Measurements from ENCODE around the gene CD109. TPM values are rescaled to one million over a fixed set of nuclear protein-coding genes. Genes with fewer than 3 reads are reported as not detected.
A peak's percentile ranks its signal among the peaks of the same experiment; 100 is the strongest.

CD109 gene
- total and polyA plus RNA-seq, 2 of the 4 experiments (the other 2 are of a cell fraction), result 3.6 to 5.0 TPM

GRCh38 chr6:73743556-73743955 lies 47.6 kb downstream of the CD109 start:
- Histone ChIP-seq H3K9me1 (ENCODE audit: insufficient read depth, low read length) (no peaks in the 10 kb centered on the region), H3K14ac (replicated peaks; ENCODE audit: low read depth, low read length) (no peak overlapping the region), H3K4me1 (ENCODE audit: control insufficient read depth, insufficient read depth, low read length) (peaks cover 4% of the 10 kb centered on the region), H4K5ac (ENCODE audit: low read depth, low read length) (no peak overlapping the region), H2AFZ (replicated peaks; ENCODE audit: low read length, poor library complexity) (no peak overlapping the region), H3K27me3 (ENCODE audit: control insufficient read depth, insufficient read depth, low read length) (no peaks in the 10 kb centered on the region), H4K20me1 (ENCODE audit: insufficient read depth, low read length) (no peaks in the 10 kb centered on the region), H3K4me2 (ENCODE audit: low read depth, low read length) (no peak overlapping the region; the same call in 1 of the 2 replicates), H3K23ac (ENCODE audit: low read depth, low read length) (no peak overlapping the region), H3K79me1 (ENCODE audit: low read depth in 1 of 2, low read length in 2 of 2) (peaks cover 0 to 8% of the 10 kb centered on the region in 2 experiments; a peak in 1 of 4 replicates), H2AK9ac (replicated peaks; ENCODE audit: low read depth, low read length, poor library complexity) (no peak overlapping the region), H3K4ac (ENCODE audit: low read depth, low read length) (no peak overlapping the region), H3K27ac (ENCODE audit: insufficient read depth, low read length) (no peak overlapping the region), H2BK120ac (ENCODE audit: low read depth, low read length) (no peak overlapping the region), H3K9me3 (ENCODE audit: control insufficient read depth, insufficient read depth, low read length) (no peaks in the 10 kb centered on the region), H3K56ac (ENCODE audit: extremely low read depth, insufficient read depth, low read length) (no peak overlapping the region), H3K36me3 (ENCODE audit: control insufficient read depth, insufficient read depth, low read length) (no peaks in the 10 kb centered on the region), H4K91ac (ENCODE audit: insufficient read depth, low read depth, low read length) (no peak overlapping the region), H2AK5ac (ENCODE audit: low read depth, low read length) (no peak overlapping the region), H4K8ac (ENCODE audit: low read depth in 2 of 2, low read length in 2 of 2) (no peak overlapping the region), H3K9ac (ENCODE audit: low read depth, low read length) (no peak overlapping the region), H2BK5ac (ENCODE audit: low read depth, low read length, poor library complexity, severe bottlenecking) (no peak overlapping the region), H2BK15ac (ENCODE audit: low read depth, low read length) (no peak overlapping the region), H3K18ac (ENCODE audit: low read depth, low read length) (no peak overlapping the region), H2BK20ac (ENCODE audit: low read depth, low read length) (no peak overlapping the region), H3K4me3 (ENCODE audit: insufficient read depth, low read depth, low read length) (no peak overlapping the region)
- TF ChIP-seq NFE2L2 (IDR thresholded peaks at IDR 0.05; ENCODE audit: low read depth, low read length) (no peak), CHD1 (IDR thresholded peaks at IDR 0.05; ENCODE audit: low read depth, low read length) (no peak), RFX5 (IDR thresholded peaks at IDR 0.05; ENCODE audit: low read depth, low read length) (no peak), CTCF (conservative IDR thresholded peaks at IDR 0.05; ENCODE audit: low read depth, low read length) (no peak), MXI1 (IDR thresholded peaks at IDR 0.05; ENCODE audit: borderline replicate concordance, low read depth, low read length) (no peak), POLR2A (IDR thresholded peaks at IDR 0.05; ENCODE audit: low read depth, low read length) (no peak), MAZ (IDR thresholded peaks at IDR 0.05; ENCODE audit: borderline replicate concordance, low read depth, low read length) (no peak)
- no TSS peak for BruUV-seq (replicated peaks)
- in situ Hi-C loops (cut with MboI; ENCODE audit: low sequenced_read_pairs) (loop anchor here (10.0 kb wide), 1 partner anchor 341 kb away; no protein-coding TSS in a partner anchor), dilution Hi-C loops (cut with HindIII; ENCODE audit: low sequenced_read_pairs, unreplicated experiment) (no loop called here), intact Hi-C loops (cut with micrococcal nuclease) (loop anchor here (5.0 kb wide), 1 partner anchor 104 kb away; no protein-coding TSS in a partner anchor)
- WGBS, 2 experiments (ENCODE audit: extremely low coverage in 2 of 2, insufficient read length in 1 of 2), result 100% methylated on average over 1 of the region's 3 CpGs; no CpG with 5 or more reads in 1 of the 2 experiments
- ChIA-PET CTCF (no interaction called here), POLR2A (ENCODE audit: unreplicated experiment) (interaction anchor here (0.6 kb wide), 1 partner anchor 80 kb away, joined by 3 read pairs; no protein-coding TSS in a partner anchor)
- peak; percentile 27 for DNase-seq
- ATAC-seq (ENCODE audit: low read depth), result peak; percentile 42; the same call in 1 of the 2 replicates

Data from IMR-90 (cell line).